Endothelial cell of umbilical vein (primary cell): ENCODE results near the gene UCP3. TPM values are rescaled to one million over a fixed set of nuclear protein-coding genes. Genes with fewer than 3 reads are reported as not detected.

ENCODE experiments used
- BruUV-seq: library from RNA; stranded (reverse); fragments of 400-500 nt; replicated peaks from 2 replicates; lab custom pipeline; 2021; lab: Mats Ljungman, UMichigan
- CTCF ChIA-PET: fragments of 300-600, 350-600 bp; sonication (Branson Sonifier 250); formaldehyde crosslinking; loops from one replicate; lab custom pipeline; 2021; ENCODE audit warnings: antibody characterized with exemption, inconsistent platforms; lab: Charles Lee
- POLR2A ChIA-PET: fragments of 300-600, 350-600 bp; sonication (Branson Sonifier 250); formaldehyde crosslinking; loops from one replicate; lab custom pipeline; 2021; ENCODE audit warnings: antibody characterized with exemption, inconsistent platforms; lab: Charles Lee
- DNase-seq: peaks from one replicate; pipeline ENCODE4 v3.0.0-alpha.2; 2011; ENCODE audit warnings: low read depth, low spot score
- FAIRE-seq: peaks from 2 replicates; lab custom pipeline; 2011; peaks lifted over from hg19 to GRCh38; lab: Jason Lieb, UNC
- H2AFZ ChIP-seq: 2 replicates; pipeline ENCODE4 v1.6.0; 2012; ENCODE audit warnings: low read depth, low read length, control low read depth, inconsistent platforms
- H3K27ac ChIP-seq: 2 replicates; pipeline ENCODE4 v1.5.1; 2011; ENCODE audit warnings: low read depth, mild to moderate bottlenecking, control low read depth, low read length, moderate library complexity; ENCODE audit not compliant: insufficient read depth
- H3K27me3 ChIP-seq, 2 experiments: 2 replicates each; pipeline versions ENCODE4 v1.6.0 to v1.6.1; 2011; ENCODE audit warnings: low read length in 2 of 2, mixed read lengths in 1 of 2; ENCODE audit not compliant: control insufficient read depth in 2 of 2, insufficient read depth in 2 of 2
- H3K36me3 ChIP-seq, 2 experiments: 2 replicates in 1 of 2; 3 replicates in 1 of 2; pipeline ENCODE4 v1.5.1; 2011; ENCODE audit warnings: low read length in 2 of 2, mild to moderate bottlenecking in 1 of 2, moderate library complexity in 1 of 2; ENCODE audit not compliant: control insufficient read depth in 2 of 2, insufficient read depth in 2 of 2; ENCODE audit errors: extremely low read depth in 1 of 2
- H3K4me1 ChIP-seq: 3 replicates; pipeline ENCODE4 v1.5.1; 2011; ENCODE audit warnings: mild to moderate bottlenecking, low read length; ENCODE audit not compliant: control insufficient read depth, insufficient read depth; ENCODE audit errors: extremely low read depth
- H3K4me2 ChIP-seq: 2 replicates; pipeline ENCODE4 v1.6.1; 2011; ENCODE audit warnings: low read length, control low read depth, mixed read lengths; ENCODE audit not compliant: insufficient read depth
- H3K4me3 ChIP-seq, 3 experiments: fragments of 200-600 bp in 1 of 3; sonication (generic), shearing (Covaris generic) in 1 of 3; replicated peaks in 1 of 3; 2 replicates each; pipeline ENCODE4 v1.5.1; 2011 to 2016; ENCODE audit warnings: control low read depth in 3 of 3, low read length in 3 of 3, mild to moderate bottlenecking in 2 of 3, inconsistent platforms in 1 of 3, low read depth in 1 of 3, moderate library complexity in 1 of 3; ENCODE audit not compliant: insufficient read depth in 1 of 3
- H3K79me2 ChIP-seq: 2 replicates; pipeline ENCODE4 v1.6.0; 2012; ENCODE audit warnings: low read length, inconsistent platforms; ENCODE audit not compliant: control insufficient read depth, insufficient read depth
- H3K9ac ChIP-seq: replicated peaks from 2 replicates; pipeline ENCODE3; 2011; ENCODE audit warnings: low read length, control low read depth; ENCODE audit not compliant: insufficient read depth; ENCODE audit errors: extremely low read depth
- H3K9me1 ChIP-seq: replicated peaks from 3 replicates; pipeline ENCODE4 v1.6.0; 2011; ENCODE audit warnings: mild to moderate bottlenecking, low read length; ENCODE audit not compliant: control insufficient read depth, insufficient read depth; ENCODE audit errors: extremely low read depth
- H3K9me3 ChIP-seq: replicated peaks from 2 replicates; pipeline ENCODE4 v1.5.1; 2012; ENCODE audit warnings: low read length, inconsistent platforms; ENCODE audit not compliant: control insufficient read depth, insufficient read depth
- H4K20me1 ChIP-seq: replicated peaks from 2 replicates; pipeline ENCODE3; 2011; ENCODE audit warnings: mild to moderate bottlenecking, low read length; ENCODE audit not compliant: control insufficient read depth, insufficient read depth; ENCODE audit errors: extremely low read depth
- EZH2 ChIP-seq: IDR thresholded peaks from 2 replicates; pipeline ENCODE4 v1.6.1; 2012; ENCODE audit warnings: borderline replicate concordance, low read depth, mild to moderate bottlenecking, moderate library complexity, low read length, inconsistent platforms; ENCODE audit not compliant: severe bottlenecking
- JUN ChIP-seq: IDR thresholded peaks from 2 replicates; pipeline ENCODE4 v1.6.1; 2011; ENCODE audit warnings: borderline replicate concordance, low read depth; ENCODE audit not compliant: insufficient read length, insufficient read depth
- MAX ChIP-seq: IDR thresholded peaks from 2 replicates; pipeline ENCODE4 v1.6.1; 2011; ENCODE audit not compliant: insufficient read depth, insufficient read length
- MYC ChIP-seq: IDR thresholded peaks from one replicate; pipeline ENCODE4 v1.6.1; 2011; ENCODE audit warnings: mild to moderate bottlenecking, low read depth, low read length
- POLR2A ChIP-seq: IDR thresholded peaks from 2 replicates; pipeline ENCODE4 v1.6.1; 2012; ENCODE audit warnings: low read depth, mild to moderate bottlenecking, control low read depth, low read length
- POLR2AphosphoS5 ChIP-seq: IDR thresholded peaks from 2 replicates; pipeline ENCODE4 v1.6.1; 2012; ENCODE audit warnings: low read depth, mild to moderate bottlenecking, control low read depth, low read length, moderate library complexity; ENCODE audit not compliant: insufficient read depth
- dilution Hi-C: fragments of 300-500 bp; cut with MboI; formaldehyde crosslinking; loops from one replicate; pipeline ENCODE4 v1.15.0; 2019; ENCODE audit warnings: low sequenced_read_pairs; ENCODE audit not compliant: extremely low pct_ligation_motif_present
- intact Hi-C: fragments of 100-400 bp; cut with micrococcal nuclease; formaldehyde crosslinking; loops from one replicate; pipeline ENCODE4 v1.10.0; 2022
- polyA plus RNA-seq, 4 experiments: library from polyadenylated mRNA; depleted of rRNA in 3 of 4; stranded (reverse) in 3 of 4; unstranded in 1 of 4; fragments of >200 nt; gene quantifications; 2 replicates each; pipeline versions ENCODE4 v1.2.1 to v1.2.3, GENCODE V29; 2011 to 2012; ENCODE audit warnings: missing spikeins in 1 of 4
- total RNA-seq: library from RNA; stranded (reverse); gene quantifications from 2 replicates; pipeline ENCODE4 v1.2.3, GENCODE V29; 2021
- TF ChIP-seq, protein P1 (sequence below), 2 donors: IDR thresholded peaks; 1 replicate in 1 of 2; 2 replicates in 1 of 2; pipeline ENCODE4 v1.5.1; 2011; ENCODE audit warnings: low read length in 2 of 2, mild to moderate bottlenecking in 2 of 2, moderate library complexity in 2 of 2, control low read depth in 1 of 2, inconsistent platforms in 1 of 2, low read depth in 1 of 2; ENCODE audit not compliant: insufficient read depth in 1 of 2; ENCODE audit errors: extremely low read depth in 1 of 2

Gene UCP3
- total and polyA plus RNA-seq, 2 donors (not counting 3 experiments of a cell fraction or from before 2014, with no cell fraction given): 1.1 to 1.4 TPM

- intact Hi-C loops (no loop called here), dilution Hi-C loops (no loop called here)
- no peak overlapping the region for H3K4me3 ChIP-seq
- no peak overlapping the region for H3K4me2 ChIP-seq
- H3K27ac ChIP-seq: no peak overlapping the region
- H3K9ac ChIP-seq: no peak overlapping the region
- no peak for FAIRE-seq
- H3K79me2 ChIP-seq: no peaks in the 10 kb centered on the region
- peaks cover 0 to 11% of the 10 kb centered on the region in 2 experiments for H3K36me3 ChIP-seq
- TF ChIP-seq EZH2: no peak
- H3K9me3 ChIP-seq: no peaks in the 10 kb centered on the region
- POLR2A ChIA-PET: interaction anchor here (1.2 kb wide), 1 partner anchor 96 kb away, joined by 3 read pairs; no protein-coding TSS in a partner anchor
- H3K4me1 ChIP-seq: no peaks in the 10 kb centered on the region
- H2AFZ ChIP-seq: no peak overlapping the region
- no peaks in the 10 kb centered on the region for H4K20me1 ChIP-seq
- no peaks in the 10 kb centered on the region for H3K27me3 ChIP-seq
- no peaks in the 10 kb centered on the region for H3K9me1 ChIP-seq
- no TSS peak for BruUV-seq
- DNase-seq: no peak
- CTCF ChIA-PET: interaction anchor here (0.7 to 1.8 kb wide), 2 partner anchors 15 to 726 kb away, joined by 3 to 5 read pairs; no protein-coding TSS in a partner anchor
Observed at GRCh38 chr11:74013141-74013540, 4.3 kb upstream of the UCP3 start.

GRCh38 chr11:74012074-74012809, 3.4 kb upstream of the UCP3 start:
- BruUV-seq: no TSS peak
- H3K27me3 ChIP-seq: no peaks in the 10 kb centered on the region
- H3K4me2 ChIP-seq: no peak overlapping the region
- intact Hi-C loops: no loop called here
- no peak for FAIRE-seq
- H3K9me1 ChIP-seq: no peaks in the 10 kb centered on the region
- ChIA-PET CTCF (no interaction called here), POLR2A (no interaction called here)
- H3K9me3 ChIP-seq: no peaks in the 10 kb centered on the region
- H3K9ac ChIP-seq: no peak overlapping the region
- H4K20me1 ChIP-seq: no peaks in the 10 kb centered on the region
- H3K4me3 ChIP-seq: no peak overlapping the region
- no peak for TF ChIP-seq POLR2A
- no peak for TF ChIP-seq POLR2AphosphoS5
- no peak for TF ChIP-seq EZH2
- TF ChIP-seq JUN: no peak
- TF ChIP-seq MAX: no peak
- TF ChIP-seq, protein P1, sequence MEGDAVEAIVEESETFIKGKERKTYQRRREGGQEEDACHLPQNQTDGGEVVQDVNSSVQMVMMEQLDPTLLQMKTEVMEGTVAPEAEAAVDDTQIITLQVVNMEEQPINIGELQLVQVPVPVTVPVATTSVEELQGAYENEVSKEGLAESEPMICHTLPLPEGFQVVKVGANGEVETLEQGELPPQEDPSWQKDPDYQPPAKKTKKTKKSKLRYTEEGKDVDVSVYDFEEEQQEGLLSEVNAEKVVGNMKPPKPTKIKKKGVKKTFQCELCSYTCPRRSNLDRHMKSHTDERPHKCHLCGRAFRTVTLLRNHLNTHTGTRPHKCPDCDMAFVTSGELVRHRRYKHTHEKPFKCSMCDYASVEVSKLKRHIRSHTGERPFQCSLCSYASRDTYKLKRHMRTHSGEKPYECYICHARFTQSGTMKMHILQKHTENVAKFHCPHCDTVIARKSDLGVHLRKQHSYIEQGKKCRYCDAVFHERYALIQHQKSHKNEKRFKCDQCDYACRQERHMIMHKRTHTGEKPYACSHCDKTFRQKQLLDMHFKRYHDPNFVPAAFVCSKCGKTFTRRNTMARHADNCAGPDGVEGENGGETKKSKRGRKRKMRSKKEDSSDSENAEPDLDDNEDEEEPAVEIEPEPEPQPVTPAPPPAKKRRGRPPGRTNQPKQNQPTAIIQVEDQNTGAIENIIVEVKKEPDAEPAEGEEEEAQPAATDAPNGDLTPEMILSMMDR (IDR thresholded peaks at IDR 0.05; ENCODE audit: extremely low read depth in 1 of 2, insufficient read depth in 1 of 2, low read depth in 1 of 2, low read length in 2 of 2): no peak
- no peak for TF ChIP-seq MYC
- H3K36me3 ChIP-seq: peaks cover 0 to 11% of the 10 kb centered on the region in 2 experiments
- dilution Hi-C loops: no loop called here
- no peaks in the 10 kb centered on the region for H3K79me2 ChIP-seq
- H3K4me1 ChIP-seq: no peaks in the 10 kb centered on the region
- H3K27ac ChIP-seq: no peak overlapping the region
- H2AFZ ChIP-seq: no peak overlapping the region
- no peak for DNase-seq
